HCT116 (cell line): Measurements from ENCODE around the gene MAP4K1. TPM values are rescaled to one million over a fixed set of nuclear protein-coding genes. Genes with fewer than 3 reads are reported as not detected.
A peak's percentile ranks its signal among the peaks of the same experiment; 100 is the strongest.

Experiments
- ATAC-seq: fragments of 200-7000 bp; cut with Tn5 transposase; 2 replicates; pipeline ENCODE4 v1.9.1; 2020; ENCODE audit warnings: mild to moderate bottlenecking, moderate library complexity
- BruUV-seq: library from RNA; stranded (reverse); fragments of 400-500 nt; replicated peaks from 2 replicates; lab custom pipeline; 2021; lab: Mats Ljungman, UMichigan
- CTCF ChIA-PET: fragments of 300-600 bp; sonication (Branson Sonifier 250); formaldehyde crosslinking; loops from one replicate; lab custom pipeline; 2021; ENCODE audit warnings: antibody characterized with exemption; lab: Charles Lee
- POLR2A ChIA-PET: fragments of 300-600, 350-600 bp; sonication (Branson Sonifier 250); formaldehyde crosslinking; loops from one replicate; lab custom pipeline; 2021; ENCODE audit warnings: antibody characterized with exemption; lab: Charles Lee
- RAD21 ChIA-PET, 2 experiments: fragments of 300-600 bp; sonication (Branson Sonifier 250); formaldehyde crosslinking; loops; one replicate each; lab custom pipeline; 2023; ENCODE audit warnings: low total read pairs in 2 of 2; ENCODE audit not compliant: uncharacterized antibody in 2 of 2, unreplicated experiment in 2 of 2, low non-redundant PET in 1 of 2; lab: Charles Lee
- DNase-seq: peaks from one replicate; pipeline ENCODE4 v3.0.0-alpha.2; 2010; ENCODE audit warnings: low read depth, low spot score
- H2AFZ ChIP-seq: fragments of 200-600 bp; shearing (Covaris generic), sonication (generic); 2 replicates; pipeline ENCODE4 v1.6.1; 2017; ENCODE audit warnings: low read depth, mixed run types, mixed read lengths, antibody characterized with exemption, low read length; ENCODE audit not compliant: poor library complexity, severe bottlenecking
- H3K27ac ChIP-seq: 2 replicates; pipeline ENCODE4 v1.5.1; 2012; ENCODE audit warnings: low read depth, low read length
- H3K27me3 ChIP-seq: fragments of 200-600 bp; sonication (generic); 2 replicates; pipeline ENCODE4 v1.6.1; 2016; ENCODE audit warnings: mixed run types, low read length, mixed read lengths; ENCODE audit not compliant: insufficient read depth
- H3K36me3 ChIP-seq, 2 experiments: fragments of 200-500 bp in 1 of 2; fragments of 200-600 bp in 1 of 2; sonication (Bioruptor generic) in 1 of 2; sonication (generic) in 1 of 2; 2 replicates each; pipeline versions ENCODE4 v1.5.1 to v1.6.1; 2014 to 2016; ENCODE audit warnings: low read length in 2 of 2, inconsistent platforms in 1 of 2, mixed read lengths in 1 of 2, mixed run types in 1 of 2; ENCODE audit not compliant: insufficient read depth in 2 of 2, control insufficient read depth in 1 of 2
- H3K4me1 ChIP-seq, 2 experiments: fragments of 200-600 bp in 1 of 2; sonication (generic) in 1 of 2; 2 replicates each; pipeline versions ENCODE4 v1.5.1 to v1.6.1; 2012 to 2017; ENCODE audit warnings: low read length in 2 of 2, inconsistent platforms in 1 of 2, mild to moderate bottlenecking in 1 of 2, mixed read lengths in 1 of 2, mixed run types in 1 of 2, moderate library complexity in 1 of 2; ENCODE audit not compliant: insufficient read depth in 2 of 2, control insufficient read depth in 1 of 2
- H3K4me2 ChIP-seq: fragments of 200-600 bp; sonication (generic); 2 replicates; pipeline ENCODE4 v1.6.1; 2017; ENCODE audit warnings: mixed run types, low read length, mixed read lengths
- H3K4me3 ChIP-seq, 2 experiments: fragments of 200-600 bp in 1 of 2; sonication (generic) in 1 of 2; replicated peaks in 1 of 2; 2 replicates each; pipeline ENCODE4 v1.5.1; 2011 to 2016; ENCODE audit warnings: low read length in 2 of 2, control low read depth in 1 of 2, low read depth in 1 of 2, mild to moderate bottlenecking in 1 of 2, mixed read lengths in 1 of 2, mixed run types in 1 of 2
- H3K79me2 ChIP-seq: fragments of 200-600 bp; sonication (generic); 2 replicates; pipeline ENCODE4 v1.6.1; 2017; ENCODE audit warnings: mild to moderate bottlenecking, mixed run types, low read length, moderate library complexity, mixed read lengths; ENCODE audit not compliant: insufficient read depth
- H3K9ac ChIP-seq: fragments of 200-600 bp; sonication (generic); 2 replicates; pipeline ENCODE4 v1.6.1; 2016; ENCODE audit warnings: low read length, mixed read lengths
- H3K9me2 ChIP-seq: fragments of 200-600 bp; sonication (generic), shearing (Covaris generic); 2 replicates; pipeline ENCODE4 v1.6.1; 2017; ENCODE audit warnings: mixed run types, mild to moderate bottlenecking, moderate library complexity; ENCODE audit not compliant: insufficient read depth
- H3K9me3 ChIP-seq, 2 experiments: fragments of 200-500 bp in 1 of 2; fragments of 200-600 bp in 1 of 2; sonication (Bioruptor generic) in 1 of 2; sonication (generic) in 1 of 2; 2 replicates each; pipeline ENCODE4 v1.6.1; 2014 to 2017; ENCODE audit warnings: low read length in 2 of 2, mixed read lengths in 2 of 2, inconsistent platforms in 1 of 2, low read depth in 1 of 2, mild to moderate bottlenecking in 1 of 2, mixed run types in 1 of 2, moderate library complexity in 1 of 2; ENCODE audit not compliant: control insufficient read depth in 1 of 2, insufficient read depth in 1 of 2
- H4K20me1 ChIP-seq: fragments of 200-600 bp; sonication (generic), shearing (Covaris generic); 2 replicates; pipeline ENCODE4 v1.6.1; 2017; ENCODE audit warnings: mixed run types, mild to moderate bottlenecking, moderate library complexity; ENCODE audit not compliant: insufficient read depth
- CBX3 ChIP-seq: IDR thresholded peaks from 2 replicates; pipeline ENCODE4 v1.6.1; 2012; ENCODE audit warnings: low read depth
- EGR1 ChIP-seq: IDR thresholded peaks from 2 replicates; pipeline ENCODE4 v1.6.1; 2012; ENCODE audit warnings: low read depth
- EZH2phosphoT487 ChIP-seq: fragments of 200-600 bp; IDR thresholded peaks from 2 replicates; pipeline ENCODE4 v1.6.1; 2018; ENCODE audit warnings: antibody characterized with exemption, borderline replicate concordance
- POLR2A ChIP-seq: IDR thresholded peaks from 2 replicates; pipeline ENCODE4 v1.7.0; 2011; ENCODE audit warnings: borderline replicate concordance; ENCODE audit not compliant: insufficient read depth, insufficient read length; ENCODE audit errors: extremely low read depth
- POLR2AphosphoS5 ChIP-seq: IDR thresholded peaks from 2 replicates; pipeline ENCODE4 v1.6.1; 2011; ENCODE audit warnings: mild to moderate bottlenecking, low read depth, low read length, moderate library complexity
- SIN3A ChIP-seq: IDR thresholded peaks from 2 replicates; pipeline ENCODE4 v1.6.1; 2012; ENCODE audit warnings: low read depth
- SP1 ChIP-seq: IDR thresholded peaks from 2 replicates; pipeline ENCODE4 v1.6.1; 2012; ENCODE audit warnings: low read depth
- ZFX ChIP-seq: fragments of 450-650 bp; IDR thresholded peaks from 2 replicates; pipeline ENCODE4 v1.6.1; 2017
- intact Hi-C: fragments of 100-400 bp; cut with micrococcal nuclease; formaldehyde crosslinking; loops from 2 replicates; pipeline ENCODE4 v1.10.0; 2022
- total RNA-seq: library from RNA; stranded (reverse); gene quantifications from one replicate; pipeline ENCODE4 v1.2.1, GENCODE V29; 2021; ENCODE audit not compliant: unreplicated experiment
- TF ChIP-seq, protein P1 (sequence below): IDR thresholded peaks from 2 replicates; pipeline ENCODE4 v1.6.1; 2012
- TF ChIP-seq, protein P2 (sequence below): IDR thresholded peaks from 2 replicates; pipeline ENCODE4 v1.6.1; 2012

The MAP4K1 gene
- total RNA-seq, 1 experiment from 2014 or later = 9.1 TPM

DNA sequence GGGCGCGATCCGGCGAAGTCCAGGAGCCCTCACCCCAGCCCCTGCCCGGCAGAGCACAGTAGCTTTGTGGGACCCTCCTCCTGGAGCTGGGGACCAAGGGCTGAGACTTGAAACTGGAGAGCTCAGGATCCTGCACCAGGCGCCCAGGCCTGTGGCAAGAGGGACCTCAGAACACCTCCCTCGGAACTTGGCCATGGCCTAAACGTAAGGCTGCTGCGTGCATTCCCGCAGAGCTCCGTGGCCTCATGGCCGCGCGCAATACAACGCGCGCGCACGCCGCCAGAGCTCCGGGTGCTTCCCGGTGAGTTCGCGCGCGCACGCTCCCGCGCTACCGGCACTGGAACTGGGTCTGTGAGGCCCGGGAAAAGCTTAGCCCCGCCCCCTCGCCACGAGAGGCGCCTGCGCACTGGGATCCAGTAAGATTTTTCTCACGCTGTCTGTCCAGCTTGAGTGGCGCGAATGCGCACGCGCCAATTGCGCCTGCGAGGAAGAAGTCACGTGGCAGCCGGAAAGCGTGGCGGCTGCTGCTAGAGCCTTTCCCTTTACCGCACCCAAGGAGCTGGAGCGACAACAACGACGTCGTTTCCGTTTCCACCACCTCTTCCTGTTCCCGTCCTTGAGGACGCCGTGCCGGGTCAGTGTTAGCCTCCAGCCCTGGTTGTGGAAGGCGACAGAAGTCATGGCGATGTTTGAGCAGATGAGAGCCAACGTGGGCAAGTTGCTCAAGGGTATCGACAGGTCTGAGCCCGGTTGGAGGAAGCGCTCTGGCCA, 1.0 kb upstream of the MAP4K1 start, which contains the start of gene EIF3K:
Gene EIF3K (plus strand): TSS at position 599 of the 771 bp plus-strand sequence. CDS start 81 bp downstream, at position 680.
- RAD21 ChIA-PET = interaction anchor here (0.5 to 1.1 kb wide), 3 partner anchors 8 to 211 kb away, joined by 3 to 7 read pairs (median 3); no protein-coding TSS in a partner anchor
- H3K36me3 ChIP-seq = peaks cover 19 to 24% of the 10 kb centered on the region in 2 experiments; a peak in 3 of 4 replicates
- H3K4me3 ChIP-seq = peak within 1 kb of the TSS; percentile 98 to 99
- TF ChIP-seq CBX3 (no peak), ZFX (peak; percentile 67; the same call in 1 of the 2 replicates), EGR1 (0 out of 2 replicates have a peak, but pooled peaks have one; percentile 26), EZH2phosphoT487 (no peak), SIN3A (peak; percentile 80; the same call in 1 of the 2 replicates), POLR2AphosphoS5 (peak; percentile 87), SP1 (0 out of 2 replicates have a peak, but pooled peaks have one; percentile 33), POLR2A (peak; percentile 71)
- TF ChIP-seq, protein P1, sequence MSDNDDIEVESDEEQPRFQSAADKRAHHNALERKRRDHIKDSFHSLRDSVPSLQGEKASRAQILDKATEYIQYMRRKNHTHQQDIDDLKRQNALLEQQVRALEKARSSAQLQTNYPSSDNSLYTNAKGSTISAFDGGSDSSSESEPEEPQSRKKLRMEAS = peak; percentile 95
- TF ChIP-seq, protein P2, sequence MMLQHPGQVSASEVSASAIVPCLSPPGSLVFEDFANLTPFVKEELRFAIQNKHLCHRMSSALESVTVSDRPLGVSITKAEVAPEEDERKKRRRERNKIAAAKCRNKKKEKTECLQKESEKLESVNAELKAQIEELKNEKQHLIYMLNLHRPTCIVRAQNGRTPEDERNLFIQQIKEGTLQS = no peak
- peak within 1 kb of the TSS; percentile 100 for H3K4me2 ChIP-seq
- H3K9me2 ChIP-seq = no peaks in the 10 kb centered on the region
- no peaks in the 10 kb centered on the region for H3K27me3 ChIP-seq
- peak within 1 kb of the TSS; percentile 76 for H3K27ac ChIP-seq
- no peak within 1 kb of the TSS for H2AFZ ChIP-seq
- peak; percentile 97 for DNase-seq
- POLR2A ChIA-PET = interaction anchor here (0.8 to 1.6 kb wide), 9 partner anchors 10 to 230 kb away, joined by 3 to 8 read pairs (median 4); partner anchors contain the start of genes ACTN4 and FAM98C
- H4K20me1 ChIP-seq = no peaks in the 10 kb centered on the region
- ATAC-seq = peak; percentile 91
- H3K4me1 ChIP-seq = peaks cover 7 to 24% of the 10 kb centered on the region in 2 experiments
- H3K9ac ChIP-seq = peak within 1 kb of the TSS; percentile 95
- H3K9me3 ChIP-seq = no peaks in the 10 kb centered on the region
- BruUV-seq = no TSS peak
- CTCF ChIA-PET = interaction anchor here (1.2 to 2.3 kb wide), 4 partner anchors 15 to 216 kb away, joined by 4 to 21 read pairs (median 6); partner anchors contain the start of gene FAM98C
- H3K79me2 ChIP-seq = peaks cover 36% of the 10 kb centered on the region
- intact Hi-C loops = no loop called here
